Left lung (tissue), 10 donors: ENCODE measurements around the gene BZW2. TPM values are rescaled to one million over a fixed set of nuclear protein-coding genes. Genes with fewer than 3 reads are reported as not detected.
"Not testable (repeated sequence)": the region's sequence is repeated elsewhere in the genome, so short reads cannot be mapped to it uniquely, and the experiment has no call there.

ENCODE experiments used
- ATAC-seq: fragments of 200-7000 bp; cut with Tn5 transposase; one replicate; pipeline ENCODE4 v1.9.1; 2020; ENCODE audit warnings: moderate library complexity
- DNase-seq, 4 donors: peaks; one replicate each; pipeline ENCODE4 v3.0.0-alpha.2; 2013 to 2020
- H3K27ac ChIP-seq, 2 donors: fragments of 200-600 bp; sonication (generic) in 1 of 2; one replicate each; pipeline versions ENCODE4 v1.5.0 to v1.8.0; 2020 to 2021
- H3K27me3 ChIP-seq, 2 donors: fragments of 200-600 bp; sonication (generic) in 1 of 2; one replicate each; pipeline versions ENCODE4 v1.5.0 to v1.8.0; 2020 to 2021
- H3K36me3 ChIP-seq, 2 donors: fragments of 200-600 bp; sonication (generic) in 1 of 2; one replicate each; pipeline versions ENCODE4 v1.5.0 to v1.8.0; 2020 to 2021
- H3K4me1 ChIP-seq, 2 donors: fragments of 200-600 bp; one replicate each; pipeline ENCODE4 v1.8.0; 2021
- H3K4me3 ChIP-seq, 2 donors: fragments of 200-600 bp; sonication (generic) in 1 of 2; one replicate each; pipeline versions ENCODE4 v1.5.0 to v1.8.0; 2020 to 2021; ENCODE audit warnings: mild to moderate bottlenecking in 1 of 2
- H3K9me3 ChIP-seq, 2 donors: fragments of 200-600 bp; sonication (generic) in 1 of 2; one replicate each; pipeline versions ENCODE4 v1.5.0 to v1.8.0; 2020 to 2021
- CTCF ChIP-seq, 2 donors: fragments of 200-600 bp; sonication (generic) in 1 of 2; IDR thresholded peaks; one replicate each; pipeline versions ENCODE4 v1.5.0 to v1.8.0; 2021; ENCODE audit warnings: antibody characterized with exemption in 2 of 2
- intact Hi-C, 2 donors: fragments of 100-400 bp; cut with DNase I; formaldehyde crosslinking; loops; one replicate each; pipeline versions ENCODE4 v1.11.2 to v1.14.2; 2022
- polyA plus RNA-seq, 6 donors: library from polyadenylated mRNA; unstranded; fragments of 120-200 nt; gene quantifications; one replicate each; pipeline ENCODE4 v1.2.1, GENCODE V29; 2013; ENCODE audit not compliant: insufficient read length in 6 of 6
- total RNA-seq, 2 donors: library from RNA; stranded (reverse); fragmentation: NEBNext Ultra II Directional; extraction: Animal tissue kit (Norgen Biotek cat#: 25700); gene quantifications; one replicate each; pipeline ENCODE4 v1.2.1, GENCODE V29; 2021
- donor health status: DM: no; HTN: yes; CAD: no.
- donor health status: DM: no; HTN: no; CAD: no.

BZW2 gene
- total and polyA plus RNA-seq, 8 donors, result 39.7 to 88.9 (median 77.3) TPM

- H3K9me3 ChIP-seq, result no peaks in the 10 kb centered on the region
- no peak for DNase-seq
- no peak for TF ChIP-seq CTCF (IDR thresholded peaks at IDR 0.05)
- no peaks in the 10 kb centered on the region for H3K27me3 ChIP-seq
- H3K4me1 ChIP-seq, result no peaks in the 10 kb centered on the region
- ATAC-seq, result no peak
- intact Hi-C loops, result no loop called here
- H3K27ac ChIP-seq, result no peak overlapping the region
- no peak overlapping the region for H3K4me3 ChIP-seq
- H3K36me3 ChIP-seq, result peaks cover 0 to 59% of the 10 kb centered on the region in 2 donors
Observed at GRCh38 chr7:16677978-16678494, 32.1 kb downstream of the BZW2 start.

GRCh38 chr7:16678645-16679566, 32.9 kb downstream of the BZW2 start:
- DNase-seq, H3K27me3 ChIP-seq, H3K27ac ChIP-seq, H3K4me3 ChIP-seq, H3K4me1 ChIP-seq, H3K9me3 ChIP-seq, intact Hi-C loops, ATAC-seq: not testable (repeated sequence)
- peaks cover 0 to 62% of the 10 kb centered on the region in 2 donors for H3K36me3 ChIP-seq

GRCh38 chr7:16684935-16685334, 39.0 kb downstream of the BZW2 start:
- intact Hi-C loops, result no loop called here
- DNase-seq (peak in 1 of 4 donors; percentile 10), ATAC-seq (no peak)
- no peaks in the 10 kb centered on the region for H3K9me3 ChIP-seq
- H3K27me3 ChIP-seq, result no peaks in the 10 kb centered on the region
- H3K4me1 ChIP-seq, result no peaks in the 10 kb centered on the region
- H3K36me3 ChIP-seq, result peaks cover 0 to 45% of the 10 kb centered on the region in 2 donors
- no peak overlapping the region for H3K27ac ChIP-seq
- TF ChIP-seq CTCF (IDR thresholded peaks at IDR 0.05), result no peak
- H3K4me3 ChIP-seq, result no peak overlapping the region

- no peak for TF ChIP-seq CTCF (IDR thresholded peaks at IDR 0.05)
- Histone ChIP-seq H3K4me1 (no peaks in the 10 kb centered on the region), H3K27me3 (no peaks in the 10 kb centered on the region), H3K9me3 (no peaks in the 10 kb centered on the region), H3K36me3 (peaks cover 0 to 45% of the 10 kb centered on the region in 2 donors), H3K4me3 (no peak overlapping the region), H3K27ac (no peak overlapping the region)
- DNase-seq (peak in 2 of 4 donors; percentile 83 to 86), ATAC-seq (no peak)
- intact Hi-C loops, result no loop called here
Observed at GRCh38 chr7:16685535-16685934, 39.6 kb downstream of the BZW2 start.

GRCh38 chr7:16688249-16688648, 42.3 kb downstream of the BZW2 start:
- H3K9me3 ChIP-seq, result no peaks in the 10 kb centered on the region
- ATAC-seq, result no peak
- peaks cover 0 to 30% of the 10 kb centered on the region in 2 donors for H3K36me3 ChIP-seq
- H3K4me3 ChIP-seq, result no peak overlapping the region
- no peaks in the 10 kb centered on the region for H3K27me3 ChIP-seq
- no peak overlapping the region for H3K27ac ChIP-seq
- no peak for DNase-seq
- intact Hi-C loops, result no loop called here
- H3K4me1 ChIP-seq, result no peaks in the 10 kb centered on the region
- no peak for TF ChIP-seq CTCF (IDR thresholded peaks at IDR 0.05)
